CD4-positive, alpha-beta T cell treated with Interleukin-6 at 100 ng/mL for 8 hours (primary cell): ENCODE measurements around the gene TRERF1.

Source experiments
- DNase-seq: peaks from one replicate; pipeline ENCODE4 v3.0.0-alpha.2; 2020; ENCODE audit warnings: mixed read lengths, low spot score

Gene TRERF1

GRCh38 chr6:42306439-42307140 lies 145.1 kb downstream of the TRERF1 start:
- DNase-seq, result no peak

GRCh38 chr6:42304053-42304712 lies 147.5 kb downstream of the TRERF1 start:
- no peak for DNase-seq

- no peak for DNase-seq
Observed at GRCh38 chr6:42302411-42302810, 149.3 kb downstream of the TRERF1 start.

GRCh38 chr6:42301986-42302385 lies 149.7 kb downstream of the TRERF1 start:
- DNase-seq, result no peak

- no peak for DNase-seq
Observed at GRCh38 chr6:42300701-42301100, 151.0 kb downstream of the TRERF1 start.

- no peak for DNase-seq
Observed at GRCh38 chr6:42300185-42300584, 151.5 kb downstream of the TRERF1 start.

- no peak for DNase-seq
Observed at GRCh38 chr6:42297661-42298060, 154.1 kb downstream of the TRERF1 start.

- no peak for DNase-seq
Observed at GRCh38 chr6:42296614-42297013, 155.1 kb downstream of the TRERF1 start.

GRCh38 chr6:42295677-42296076 lies 156.0 kb downstream of the TRERF1 start:
- no peak for DNase-seq

- DNase-seq, result no peak
Observed at GRCh38 chr6:42295181-42295580, 156.5 kb downstream of the TRERF1 start.

GRCh38 chr6:42294759-42295158 lies 157.0 kb downstream of the TRERF1 start:
- DNase-seq, result peak; percentile 9

- DNase-seq, result no peak
Observed at GRCh38 chr6:42293386-42293977, 158.2 kb downstream of the TRERF1 start.

GRCh38 chr6:42292004-42292740 lies 159.6 kb downstream of the TRERF1 start:
- DNase-seq, result no peak

GRCh38 chr6:42287756-42288155 lies 164.0 kb downstream of the TRERF1 start:
- DNase-seq, result no peak

- peak; percentile 56 for DNase-seq
Observed at GRCh38 chr6:42281570-42281969, 170.2 kb downstream of the TRERF1 start.

- no peak for DNase-seq
Observed at GRCh38 chr6:42280966-42281533, 170.7 kb downstream of the TRERF1 start.

GRCh38 chr6:42279966-42280629 lies 171.6 kb downstream of the TRERF1 start:
- DNase-seq, result no peak

GRCh38 chr6:42279144-42279781 lies 172.5 kb downstream of the TRERF1 start:
- peak; percentile 34 for DNase-seq

GRCh38 chr6:42278131-42278853 lies 173.4 kb downstream of the TRERF1 start:
- peak; percentile 20 for DNase-seq

GRCh38 chr6:42276034-42276890 lies 175.5 kb downstream of the TRERF1 start:
- DNase-seq, result no peak
